ENCODE data around the gene BDH1.
A peak's percentile ranks its signal among the peaks of the same experiment; 100 is the strongest.

Gene BDH1

DNA sequence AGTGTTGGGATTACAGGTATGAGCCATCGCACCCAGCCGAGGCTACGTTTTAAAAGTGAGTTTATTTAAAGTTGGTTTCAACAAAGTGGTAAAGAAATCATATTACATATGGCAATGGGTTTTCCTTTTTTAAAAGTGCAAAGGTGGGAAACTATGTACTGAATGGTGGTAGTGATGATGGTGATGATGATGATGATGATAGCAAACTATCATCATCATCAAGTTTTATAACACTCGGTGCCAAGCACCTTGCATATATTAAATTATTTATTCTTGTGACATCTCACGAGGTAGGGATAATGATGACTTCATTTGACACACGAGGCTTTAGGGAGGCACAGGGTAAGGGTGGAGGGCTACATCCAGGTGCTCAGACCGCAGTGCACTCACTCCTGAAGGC, 64.3 kb downstream of the BDH1 start:
- no peak overlapping the region for H3K4me3 ChIP-seq (replicated peaks; ENCODE audit: low read depth, low read length)
- TF ChIP-seq, protein P1, sequence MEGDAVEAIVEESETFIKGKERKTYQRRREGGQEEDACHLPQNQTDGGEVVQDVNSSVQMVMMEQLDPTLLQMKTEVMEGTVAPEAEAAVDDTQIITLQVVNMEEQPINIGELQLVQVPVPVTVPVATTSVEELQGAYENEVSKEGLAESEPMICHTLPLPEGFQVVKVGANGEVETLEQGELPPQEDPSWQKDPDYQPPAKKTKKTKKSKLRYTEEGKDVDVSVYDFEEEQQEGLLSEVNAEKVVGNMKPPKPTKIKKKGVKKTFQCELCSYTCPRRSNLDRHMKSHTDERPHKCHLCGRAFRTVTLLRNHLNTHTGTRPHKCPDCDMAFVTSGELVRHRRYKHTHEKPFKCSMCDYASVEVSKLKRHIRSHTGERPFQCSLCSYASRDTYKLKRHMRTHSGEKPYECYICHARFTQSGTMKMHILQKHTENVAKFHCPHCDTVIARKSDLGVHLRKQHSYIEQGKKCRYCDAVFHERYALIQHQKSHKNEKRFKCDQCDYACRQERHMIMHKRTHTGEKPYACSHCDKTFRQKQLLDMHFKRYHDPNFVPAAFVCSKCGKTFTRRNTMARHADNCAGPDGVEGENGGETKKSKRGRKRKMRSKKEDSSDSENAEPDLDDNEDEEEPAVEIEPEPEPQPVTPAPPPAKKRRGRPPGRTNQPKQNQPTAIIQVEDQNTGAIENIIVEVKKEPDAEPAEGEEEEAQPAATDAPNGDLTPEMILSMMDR (IDR thresholded peaks at IDR 0.05; ENCODE audit: low read length, missing control alignments): no peak
- no peak for DNase-seq (ENCODE audit: low read depth)

DNA sequence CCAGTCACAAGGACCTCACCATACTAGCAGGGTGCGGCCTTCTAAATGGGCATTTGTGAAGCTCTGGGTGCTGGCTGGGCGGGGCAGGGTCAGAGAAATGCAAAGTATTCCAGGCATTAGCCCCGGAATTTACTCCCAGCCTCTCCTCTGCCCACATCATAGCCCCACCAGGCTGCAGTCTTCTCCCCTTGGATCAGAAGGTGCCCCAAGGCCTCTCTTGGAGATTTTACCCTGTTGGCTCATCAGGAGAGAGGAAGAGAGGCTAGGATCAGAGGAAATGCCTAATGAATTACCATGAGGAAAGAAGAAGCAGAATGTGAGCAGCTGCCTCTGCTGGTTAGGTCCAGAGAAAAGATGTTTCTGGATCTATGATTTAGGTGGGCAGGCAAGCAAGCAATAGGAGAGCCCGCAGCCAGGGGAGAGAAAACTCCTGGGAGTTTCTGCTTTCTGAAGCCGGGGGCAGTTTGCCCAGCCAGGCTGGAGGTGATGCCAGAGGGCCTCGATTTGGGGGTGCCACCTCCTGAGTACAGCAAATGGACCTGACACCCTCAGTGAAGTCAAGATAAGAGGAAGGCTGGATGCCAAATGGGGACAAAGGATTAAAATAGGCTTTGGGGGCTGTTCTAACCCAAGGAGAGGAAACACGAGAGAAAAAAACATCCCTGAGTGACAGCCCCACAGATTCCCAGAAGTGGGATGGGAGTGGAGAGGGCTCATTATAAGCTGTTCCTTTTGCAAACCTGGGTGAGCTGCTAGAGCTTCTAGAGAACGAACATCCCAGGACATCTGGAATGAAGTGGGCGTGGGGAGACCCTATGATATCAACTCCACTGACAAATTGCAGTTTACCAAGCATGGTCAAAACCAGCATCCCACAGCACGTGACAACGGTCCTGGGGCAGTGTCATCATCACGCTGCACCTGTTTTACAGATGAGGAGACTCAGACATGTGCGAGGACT, 65.4 kb downstream of the BDH1 start:
- TF ChIP-seq, protein P1 (IDR thresholded peaks at IDR 0.05; ENCODE audit: low read length, missing control alignments): peak; percentile 25
- H3K4me3 ChIP-seq (replicated peaks; ENCODE audit: low read depth, low read length): no peak overlapping the region
- peak; percentile 75 for DNase-seq (ENCODE audit: low read depth)

DNA sequence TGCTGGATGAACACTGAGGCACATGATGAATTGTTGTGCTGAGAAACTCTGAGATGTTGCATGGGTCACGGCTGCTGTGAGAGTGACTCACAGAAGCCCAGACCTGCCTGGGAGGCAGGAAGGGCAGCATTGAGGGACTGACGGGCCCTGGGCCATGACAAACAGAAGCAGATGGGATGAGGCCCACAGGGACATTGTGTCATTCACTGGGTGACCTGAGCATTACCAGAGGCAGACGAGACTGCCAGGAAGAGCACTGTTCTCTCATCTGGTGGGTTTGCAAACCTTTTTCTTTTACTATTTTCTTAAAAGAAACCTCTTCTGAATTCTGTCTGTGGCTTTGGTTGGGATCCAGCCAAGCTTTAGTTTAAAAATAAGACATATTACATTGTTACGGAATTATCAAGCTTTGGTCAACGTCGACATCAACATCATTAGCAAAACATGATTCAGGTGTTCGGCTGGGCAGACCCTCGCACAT, 67.8 kb downstream of the BDH1 start:
- TF ChIP-seq, protein P1 (IDR thresholded peaks at IDR 0.05; ENCODE audit: low read length, missing control alignments): no peak
- peak; percentile 95 for DNase-seq (ENCODE audit: low read depth)
- H3K4me3 ChIP-seq (replicated peaks; ENCODE audit: low read depth, low read length): no peak overlapping the region

DNA sequence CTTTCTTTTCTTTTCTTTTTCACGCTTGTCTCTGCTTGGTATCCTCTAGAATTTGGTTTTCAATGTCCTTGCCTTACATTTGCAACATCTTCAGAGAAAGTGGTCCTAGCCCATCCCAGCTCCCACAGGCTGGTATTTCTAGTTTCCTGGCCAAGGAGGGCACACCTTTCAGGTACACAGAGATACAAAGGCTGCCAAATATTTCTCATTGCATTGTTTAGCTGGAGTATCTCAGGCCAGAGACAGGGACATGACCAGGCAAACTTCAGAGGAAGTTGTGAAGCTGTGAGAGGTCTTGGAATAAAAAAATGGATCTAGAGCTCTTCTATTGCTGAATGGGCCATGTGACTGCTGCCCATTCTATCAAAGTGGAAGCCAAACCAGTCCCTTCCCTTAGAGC, 68.9 kb downstream of the BDH1 start:
- no peak for DNase-seq (ENCODE audit: low read depth)
- no peak overlapping the region for H3K4me3 ChIP-seq (replicated peaks; ENCODE audit: low read depth, low read length)
- TF ChIP-seq, protein P1 (IDR thresholded peaks at IDR 0.05; ENCODE audit: low read length, missing control alignments): no peak

DNA sequence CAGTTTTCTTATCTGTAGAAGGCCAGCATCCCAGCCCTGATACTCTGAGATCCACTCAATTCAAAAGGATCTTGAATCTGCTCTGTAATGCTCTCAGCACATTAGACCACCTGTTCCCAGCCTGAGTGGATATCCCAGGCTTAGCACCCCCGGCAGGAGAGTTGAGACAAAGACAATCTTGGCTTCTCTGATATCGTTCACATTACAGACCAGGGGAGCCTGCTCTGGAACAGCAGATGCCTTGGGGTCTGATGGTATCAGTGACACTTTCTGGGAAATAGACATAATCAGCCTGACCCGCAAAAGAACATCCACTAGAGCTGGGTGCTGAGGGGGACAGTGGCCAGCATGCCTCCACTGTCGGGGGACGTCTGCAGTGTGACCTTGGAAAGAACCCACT, 70.6 kb downstream of the BDH1 start:
- H3K4me3 ChIP-seq (replicated peaks; ENCODE audit: low read depth, low read length): no peak overlapping the region
- DNase-seq (ENCODE audit: low read depth): no peak
- TF ChIP-seq, protein P1 (IDR thresholded peaks at IDR 0.05; ENCODE audit: low read length, missing control alignments): no peak

DNA sequence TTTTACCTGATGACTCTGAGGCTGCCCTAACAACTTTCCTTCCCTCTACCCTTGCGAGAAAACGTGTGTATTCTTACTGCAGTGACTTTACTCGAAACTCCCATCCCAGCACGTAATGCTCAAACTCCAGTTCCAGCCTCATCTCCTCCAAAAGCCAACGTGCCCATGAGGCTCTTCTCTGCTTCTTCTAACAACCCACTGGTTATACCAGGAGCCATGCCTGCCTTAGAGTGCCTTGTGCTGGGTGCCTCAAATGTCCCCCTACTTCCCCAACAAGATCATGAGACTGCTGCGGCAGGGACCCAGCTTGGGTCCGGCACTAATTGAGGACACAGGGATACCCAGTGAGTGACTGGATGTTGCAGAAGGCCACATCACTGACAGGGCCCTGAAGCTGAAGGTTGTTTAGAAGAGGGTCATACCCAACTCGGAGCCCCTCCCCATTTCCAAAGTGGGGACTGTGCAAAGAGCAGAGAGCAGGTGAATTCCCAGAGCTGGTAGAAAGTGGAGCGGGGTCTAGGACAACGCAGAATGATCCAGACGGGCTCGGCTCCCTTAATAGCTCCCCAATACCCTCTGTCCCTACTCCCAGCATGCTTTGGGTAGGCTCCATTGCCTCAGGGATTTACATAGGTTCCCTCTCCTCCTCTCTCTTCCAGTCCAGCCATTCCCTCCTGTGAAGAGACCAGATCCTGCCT, 71.4 kb downstream of the BDH1 start:
- no peak for DNase-seq (ENCODE audit: low read depth)
- no peak overlapping the region for H3K4me3 ChIP-seq (replicated peaks; ENCODE audit: low read depth, low read length)
- TF ChIP-seq, protein P1 (IDR thresholded peaks at IDR 0.05; ENCODE audit: low read length, missing control alignments): no peak
